ENCODE results near the gene OR2V1.
"Not testable (repeated sequence)": the region's sequence is repeated elsewhere in the genome, so short reads cannot be mapped to it uniquely, and the experiment has no call there.

The OR2V1 gene, protein sequence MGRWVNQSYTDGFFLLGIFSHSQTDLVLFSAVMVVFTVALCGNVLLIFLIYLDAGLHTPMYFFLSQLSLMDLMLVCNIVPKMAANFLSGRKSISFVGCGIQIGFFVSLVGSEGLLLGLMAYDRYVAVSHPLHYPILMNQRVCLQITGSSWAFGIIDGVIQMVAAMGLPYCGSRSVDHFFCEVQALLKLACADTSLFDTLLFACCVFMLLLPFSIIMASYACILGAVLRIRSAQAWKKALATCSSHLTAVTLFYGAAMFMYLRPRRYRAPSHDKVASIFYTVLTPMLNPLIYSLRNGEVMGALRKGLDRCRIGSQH

DNA sequence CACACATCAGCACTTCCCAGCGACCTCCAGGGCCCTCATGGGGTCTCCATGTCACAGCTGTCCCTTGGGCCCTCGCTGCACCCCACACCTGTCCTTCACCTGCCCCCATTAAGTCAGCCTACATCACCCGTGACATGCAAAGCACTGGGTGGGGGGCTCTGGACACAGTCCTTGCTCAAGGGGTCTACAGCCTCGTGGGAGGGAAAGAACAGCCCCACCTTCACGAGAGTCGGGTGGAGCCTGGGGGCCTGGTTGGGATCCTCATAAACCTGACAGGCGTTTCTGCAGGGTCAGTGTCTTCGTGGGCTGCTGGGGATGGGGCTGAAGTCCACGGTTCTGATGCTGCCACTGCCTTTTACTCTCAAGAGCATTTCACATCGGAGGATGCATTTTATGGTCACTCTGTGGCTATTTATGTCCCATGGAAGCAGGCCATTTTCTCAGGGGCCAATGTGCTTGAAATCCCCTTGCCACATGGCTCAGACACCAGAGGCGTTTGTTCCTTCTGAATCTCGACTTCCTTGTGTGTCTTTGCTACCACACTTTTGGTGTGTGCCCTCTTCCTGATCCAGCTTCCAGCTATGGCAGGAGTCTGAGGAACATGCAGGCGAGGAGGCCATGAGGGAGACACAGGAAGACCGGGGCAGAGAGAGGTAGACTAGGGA lies at the start of gene OR2V1:
TSS of gene OR2V1 (minus strand) at position 338 of the 665 bp plus-strand sequence. CDS start 5,865 bp downstream, outside the sequence.
- DNase-seq (ENCODE audit: low read depth), result no peak

GRCh38 chr5:181177559-181177958 lies 46.6 kb upstream of the OR2V1 start:
- not testable (repeated sequence) for DNase-seq (ENCODE audit: low read depth)

GRCh38 chr5:181176254-181176952 lies 45.4 kb upstream of the OR2V1 start:
- DNase-seq (ENCODE audit: low read depth), result no peak

- DNase-seq (ENCODE audit: low read depth), result peak; percentile 35
Observed at GRCh38 chr5:181173420-181174342, 42.7 kb upstream of the OR2V1 start.

GRCh38 chr5:181173027-181173419 lies 42.1 kb upstream of the OR2V1 start:
- DNase-seq (ENCODE audit: low read depth), result no peak

GRCh38 chr5:181171782-181172181 lies 40.8 kb upstream of the OR2V1 start:
- DNase-seq (ENCODE audit: low read depth), result no peak

- peak; percentile 27 for DNase-seq (ENCODE audit: low read depth)
Observed at GRCh38 chr5:181170996-181171395, 40.0 kb upstream of the OR2V1 start.

- no peak for DNase-seq (ENCODE audit: low read depth)
Observed at GRCh38 chr5:181170237-181170825, 39.4 kb upstream of the OR2V1 start.

DNA sequence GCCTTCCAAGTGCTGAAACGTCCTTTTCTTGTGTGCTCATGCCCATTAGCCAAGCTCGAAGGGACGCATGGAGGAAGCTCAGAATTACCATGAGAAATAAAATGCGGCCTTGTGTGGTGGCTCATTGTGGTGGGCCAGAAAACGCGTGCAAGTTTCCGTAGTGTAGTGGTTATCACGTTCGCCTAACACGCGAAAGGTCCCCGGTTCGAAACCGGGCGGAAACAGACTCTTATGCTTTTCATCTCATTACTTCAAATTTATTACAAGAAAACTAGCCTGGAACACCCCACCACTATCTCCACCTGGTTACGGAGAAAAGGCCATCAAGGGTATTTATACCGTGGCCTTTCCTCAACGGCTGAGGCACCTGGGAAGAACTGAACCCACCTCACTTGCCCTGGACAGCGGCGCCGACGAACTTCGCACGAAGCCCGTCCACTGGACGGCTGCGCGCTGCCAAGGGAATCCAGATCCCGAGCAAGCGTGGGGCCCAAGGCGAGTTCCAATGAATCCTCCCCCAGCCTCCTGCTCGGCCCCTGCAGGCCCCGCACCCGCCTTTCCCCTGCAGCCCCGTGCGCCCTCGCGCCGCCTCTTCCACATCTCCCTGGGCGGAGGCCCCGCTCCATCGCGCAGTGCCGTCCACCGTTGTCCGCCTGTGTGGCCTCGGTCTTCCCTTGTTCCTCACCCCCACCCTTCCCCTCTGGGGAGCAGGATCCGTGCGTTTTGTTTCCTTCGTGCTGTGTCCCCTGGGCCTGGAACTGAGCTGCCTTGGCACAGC lies 38.7 kb upstream of the OR2V1 start:
- DNase-seq (ENCODE audit: low read depth), result peak; percentile 67

GRCh38 chr5:181168595-181169118 lies 37.7 kb upstream of the OR2V1 start:
- no peak for DNase-seq (ENCODE audit: low read depth)

DNA sequence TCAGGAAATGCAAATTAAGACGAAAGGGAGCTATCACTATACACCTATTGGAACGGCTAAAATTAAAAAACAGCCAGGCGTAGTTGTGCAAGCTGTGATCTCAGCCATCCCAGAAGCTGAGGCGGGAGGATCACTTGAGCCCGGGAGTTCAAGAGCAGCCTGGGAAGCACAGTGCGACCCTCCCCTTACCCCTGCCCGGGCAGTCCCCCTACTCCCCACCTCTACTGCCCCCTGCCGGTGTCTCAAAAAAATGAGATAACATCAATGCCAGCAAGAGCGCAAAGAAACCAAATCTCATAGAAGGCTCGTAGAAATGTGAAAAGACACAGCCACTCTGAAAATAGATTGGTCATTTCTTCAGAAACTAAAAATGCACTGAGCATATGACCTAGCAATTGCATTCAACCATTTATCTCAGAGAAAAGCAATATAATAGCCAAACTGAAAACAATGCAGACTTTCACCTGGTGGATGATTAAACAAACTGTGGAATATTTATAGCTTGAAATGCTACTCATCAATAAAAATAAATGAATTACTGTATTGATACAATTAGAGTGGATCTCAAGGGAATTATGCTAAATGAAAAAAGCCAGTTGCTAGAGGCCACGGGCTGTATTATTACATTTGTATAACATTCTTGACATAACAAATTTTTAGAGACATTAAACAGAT lies 37.0 kb upstream of the OR2V1 start:
- DNase-seq (ENCODE audit: low read depth), result no peak

DNA sequence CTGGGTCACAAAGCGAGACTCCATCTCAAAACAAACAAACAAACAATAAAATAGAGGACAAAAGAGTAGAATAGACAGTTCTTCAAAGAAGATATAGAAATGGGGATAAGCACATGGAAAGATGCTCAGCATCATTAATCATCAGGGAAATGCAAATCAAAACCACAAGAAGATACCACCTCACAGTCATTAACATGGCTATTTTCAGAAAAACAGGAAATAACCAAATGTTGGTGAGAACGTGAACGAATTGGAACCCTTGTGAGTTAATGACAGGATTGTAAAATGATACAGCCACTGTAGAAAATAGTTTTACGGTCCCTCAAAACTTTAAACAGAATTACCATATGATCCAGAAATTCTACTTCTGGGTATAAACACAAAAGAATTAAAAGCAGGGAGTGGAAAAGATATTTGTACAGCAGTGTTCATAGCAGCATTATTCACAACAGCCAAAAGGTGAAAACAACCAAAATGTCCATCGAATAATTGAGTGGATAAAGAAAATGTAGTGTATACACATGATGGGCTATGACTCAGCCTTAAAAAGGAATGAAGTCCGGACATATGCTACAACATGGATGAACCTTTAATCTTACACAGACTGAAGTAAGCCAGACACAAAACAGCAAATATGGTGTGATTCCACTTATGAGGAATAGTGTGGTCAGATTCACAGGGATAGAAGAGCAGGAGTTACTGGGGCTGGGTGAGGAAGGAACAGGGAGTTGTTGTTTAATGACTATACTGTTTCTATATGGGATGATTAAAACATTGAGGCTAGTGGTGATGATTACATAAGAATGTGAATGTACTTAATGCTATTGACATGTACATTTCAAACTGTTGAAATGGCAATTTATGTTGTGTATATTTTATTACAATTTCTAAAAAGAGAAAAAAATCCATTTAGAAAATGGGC lies 36.1 kb upstream of the OR2V1 start:
- peak; percentile 45 for DNase-seq (ENCODE audit: low read depth)

GRCh38 chr5:181164076-181164952 lies 33.3 kb upstream of the OR2V1 start:
- peak; percentile 22 for DNase-seq (ENCODE audit: low read depth)

DNA sequence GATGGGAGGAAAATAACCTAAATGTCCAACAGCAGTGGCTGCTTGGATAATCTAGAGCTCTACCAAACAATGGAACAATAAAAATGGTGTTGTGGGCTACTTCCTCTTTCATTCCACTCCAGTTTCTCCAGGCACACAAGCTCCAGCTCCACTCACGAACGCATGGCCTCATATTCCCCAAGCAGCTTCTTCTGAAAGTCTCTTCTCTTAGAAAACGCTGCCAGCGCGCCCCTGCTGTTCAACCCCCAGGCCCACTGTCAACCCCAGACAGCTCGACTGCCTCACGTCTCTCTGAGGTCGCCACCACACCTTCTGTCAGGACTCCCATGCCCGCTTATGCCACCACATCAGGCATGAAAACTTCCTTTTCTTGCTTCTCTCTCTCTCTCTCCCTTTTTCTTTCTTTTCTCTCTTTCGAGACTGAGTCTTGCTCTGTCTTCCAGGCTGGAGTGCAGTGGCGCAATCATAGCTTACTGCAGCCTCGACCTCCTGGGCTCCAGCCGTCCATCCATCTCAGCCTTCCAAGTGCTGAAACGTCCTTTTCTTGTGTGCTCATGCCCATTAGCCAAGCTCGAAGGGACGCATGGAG lies 32.6 kb upstream of the OR2V1 start:
- no peak for DNase-seq (ENCODE audit: low read depth)

- no peak for DNase-seq (ENCODE audit: low read depth)
Observed at GRCh38 chr5:181161534-181162175, 30.7 kb upstream of the OR2V1 start.

DNA sequence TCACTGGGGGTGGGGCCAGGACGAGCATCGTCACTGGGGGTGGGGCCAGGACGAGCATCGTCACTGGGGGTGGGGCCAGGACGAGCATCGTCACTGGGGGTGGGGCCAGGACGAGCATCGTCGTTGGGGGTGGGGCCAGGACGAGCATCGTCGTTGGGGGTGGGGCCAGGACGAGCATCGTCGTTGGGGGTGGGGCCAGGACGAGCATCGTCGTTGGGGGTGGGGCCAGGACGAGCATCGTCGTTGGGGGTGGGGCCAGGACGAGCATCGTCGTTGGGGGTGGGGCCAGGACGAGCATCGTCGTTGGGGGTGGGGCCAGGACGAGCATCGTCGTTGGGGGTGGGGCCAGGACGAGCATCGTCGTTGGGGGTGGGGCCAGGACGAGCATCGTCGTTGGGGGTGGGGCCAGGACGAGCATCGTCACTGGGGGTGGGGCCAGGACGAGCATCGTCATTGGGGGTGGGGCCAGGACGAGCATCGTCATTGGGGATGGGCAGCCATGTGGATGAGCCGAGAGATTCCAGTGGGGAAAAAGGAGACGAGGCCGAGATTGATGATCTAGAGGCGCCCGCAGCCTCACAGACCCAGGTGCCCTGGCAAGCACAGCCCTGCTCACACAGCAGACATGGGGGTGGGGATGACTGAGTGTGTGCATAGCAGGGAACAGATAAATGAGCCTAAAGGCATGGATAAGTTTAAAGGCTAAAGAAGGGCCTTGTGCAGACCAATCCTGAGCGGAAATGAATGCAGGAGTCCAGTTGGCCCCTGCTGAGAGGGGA lies 30.0 kb upstream of the OR2V1 start:
- peak; percentile 79 for DNase-seq (ENCODE audit: low read depth)

Data from amniotic epithelial cell (primary cell).